CD8-positive, alpha-beta memory T cell (primary cell): ENCODE measurements around the gene ERBB2. TPM values are rescaled to one million over a fixed set of nuclear protein-coding genes. Genes with fewer than 3 reads are reported as not detected.
"Not testable (repeated sequence)": the region's sequence is repeated elsewhere in the genome, so short reads cannot be mapped to it uniquely, and the experiment has no call there.

Experiments used
- CTCF ChIA-PET: fragments of 350-600 bp; sonication (Branson Sonifier 250); formaldehyde crosslinking; loops from one replicate; lab custom pipeline; 2021; ENCODE audit warnings: antibody characterized with exemption; lab: Charles Lee
- POLR2A ChIA-PET: fragments of 350-600 bp; sonication (Branson Sonifier 250); formaldehyde crosslinking; loops from one replicate; lab custom pipeline; 2021; ENCODE audit warnings: antibody characterized with exemption; lab: Charles Lee
- DNase-seq, 5 donors: peaks; one replicate each; pipeline versions ENCODE4 v3.0.0 to v3.0.0-alpha.2; 2020 to 2022; ENCODE audit warnings: mixed read lengths in 1 of 5
- H3K27ac ChIP-seq: one replicate; pipeline ENCODE4 v1.7.0; 2013; ENCODE audit warnings: low read depth, mild to moderate bottlenecking, low read length, moderate library complexity
- H3K27me3 ChIP-seq: 2 replicates; pipeline ENCODE4 v1.7.0; 2013; ENCODE audit warnings: low read length, mild to moderate bottlenecking; ENCODE audit not compliant: insufficient read depth, poor library complexity, severe bottlenecking
- H3K36me3 ChIP-seq: 2 replicates; pipeline ENCODE4 v1.7.0; 2013; ENCODE audit warnings: mild to moderate bottlenecking, low read length, moderate library complexity; ENCODE audit not compliant: insufficient read depth
- H3K4me1 ChIP-seq: 2 replicates; pipeline ENCODE4 v1.7.0; 2013; ENCODE audit warnings: mild to moderate bottlenecking, low read length, moderate library complexity; ENCODE audit not compliant: insufficient read depth
- H3K4me3 ChIP-seq: 2 replicates; pipeline ENCODE4 v1.7.0; 2013; ENCODE audit warnings: mild to moderate bottlenecking, low read length
- H3K9me3 ChIP-seq: 2 replicates; pipeline ENCODE4 v1.7.0; 2013; ENCODE audit warnings: mild to moderate bottlenecking, low read length
- H3K27ac Mint-ChIP-seq, 8 donors: one replicate each; pipeline ENCODE4 v1.8.0; 2020 to 2021; ENCODE audit warnings: mixed read lengths in 8 of 8, mild to moderate bottlenecking in 6 of 8, inconsistent platforms in 3 of 8, moderate library complexity in 3 of 8
- H3K27me3 Mint-ChIP-seq, 2 donors: one replicate each; pipeline ENCODE4 v1.8.0; 2020 to 2021; ENCODE audit warnings: mixed read lengths in 2 of 2, mild to moderate bottlenecking in 1 of 2, moderate library complexity in 1 of 2
- H3K36me3 Mint-ChIP-seq, 3 donors: one replicate each; pipeline ENCODE4 v1.8.0; 2020 to 2021; ENCODE audit warnings: mixed read lengths in 3 of 3, inconsistent platforms in 1 of 3, mild to moderate bottlenecking in 1 of 3
- H3K4me1 Mint-ChIP-seq, 3 donors: one replicate each; pipeline ENCODE4 v1.8.0; 2020 to 2021; ENCODE audit warnings: mixed read lengths in 3 of 3, inconsistent platforms in 1 of 3, mild to moderate bottlenecking in 1 of 3
- H3K4me3 Mint-ChIP-seq, 7 donors: one replicate each; pipeline ENCODE4 v1.8.0; 2020 to 2021; ENCODE audit warnings: mixed read lengths in 7 of 7, mild to moderate bottlenecking in 6 of 7, moderate library complexity in 4 of 7, inconsistent platforms in 2 of 7
- H3K9me3 Mint-ChIP-seq, 5 donors: one replicate each; pipeline ENCODE4 v1.8.0; 2020 to 2022; ENCODE audit warnings: mixed read lengths in 5 of 5, mild to moderate bottlenecking in 3 of 5, moderate library complexity in 2 of 5, inconsistent platforms in 1 of 5
- polyA plus RNA-seq: library from polyadenylated mRNA; unstranded; fragments of 300-500 nt; fragmentation: Illumina TruSeq; gene quantifications from one replicate; pipeline ENCODE4 v1.2.3, GENCODE V29; 2021
- total RNA-seq, 2 experiments: library from RNA; stranded (reverse); gene quantifications; one replicate each; pipeline ENCODE4 v1.2.3, GENCODE V29; 2021

ERBB2 gene
- total and polyA plus RNA-seq, 3 experiments from 2014 or later, result 2.4 to 3.9 (median 3.6) TPM

GRCh38 chr17:39719563-39720355, 19.9 kb downstream of the ERBB2 start:
- H3K9me3 ChIP-seq, result no peaks in the 10 kb centered on the region
- Mint-ChIP-seq H3K27ac (peak overlapping the region in 1 of 8 donors; percentile 31), H3K27me3 (no peaks in the 10 kb centered on the region), H3K36me3 (no peaks in the 10 kb centered on the region), H3K4me3 (no peak overlapping the region), H3K9me3 (no peaks in the 10 kb centered on the region), H3K4me1 (no peaks in the 10 kb centered on the region)
- POLR2A ChIA-PET, result no interaction called here
- H3K4me3 ChIP-seq, result no peak overlapping the region
- no peaks in the 10 kb centered on the region for H3K27me3 ChIP-seq
- DNase-seq, result no peak
- H3K4me1 ChIP-seq, result no peaks in the 10 kb centered on the region
- H3K36me3 ChIP-seq, result no peaks in the 10 kb centered on the region
- CTCF ChIA-PET, result interaction anchor here (1.0 to 1.7 kb wide), 2 partner anchors 11 to 98 kb away, joined by 3 to 5 read pairs; partner anchors contain the start of gene MIEN1
- no peak overlapping the region for H3K27ac ChIP-seq

GRCh38 chr17:39722104-39722503, 22.2 kb downstream of the ERBB2 start:
- Mint-ChIP-seq H3K4me1 (no peaks in the 10 kb centered on the region), H3K27ac (no peak overlapping the region), H3K4me3 (no peak overlapping the region), H3K27me3 (no peaks in the 10 kb centered on the region), H3K9me3 (no peaks in the 10 kb centered on the region), H3K36me3 (peaks cover 0 to 14% (median 0%) of the 10 kb centered on the region in 3 donors)
- H3K27me3 ChIP-seq, result no peaks in the 10 kb centered on the region
- no peak for DNase-seq
- ChIA-PET POLR2A (no interaction called here), CTCF (interaction anchor here (1.0 to 1.2 kb wide), 2 partner anchors 9 to 100 kb away, joined by 3 to 4 read pairs; no protein-coding TSS in a partner anchor)
- no peaks in the 10 kb centered on the region for H3K9me3 ChIP-seq
- no peak overlapping the region for H3K4me3 ChIP-seq
- H3K36me3 ChIP-seq, result no peaks in the 10 kb centered on the region
- no peak overlapping the region for H3K27ac ChIP-seq
- H3K4me1 ChIP-seq, result no peaks in the 10 kb centered on the region

GRCh38 chr17:39722965-39723848, 23.3 kb downstream of the ERBB2 start:
- no peak for DNase-seq
- Histone ChIP-seq H3K27ac (no peak overlapping the region), H3K9me3 (no peaks in the 10 kb centered on the region), H3K27me3 (no peaks in the 10 kb centered on the region), H3K36me3 (no peaks in the 10 kb centered on the region), H3K4me3 (no peak overlapping the region), H3K4me1 (no peaks in the 10 kb centered on the region)
- Mint-ChIP-seq H3K4me1 (peaks cover 0 to 3% (median 0%) of the 10 kb centered on the region in 3 donors), H3K9me3 (no peaks in the 10 kb centered on the region), H3K4me3 (peak overlapping the region in 1 of 7 donors; percentile 69), H3K27me3 (no peaks in the 10 kb centered on the region), H3K27ac (no peak overlapping the region), H3K36me3 (peaks cover 0 to 25% (median under 1%) of the 10 kb centered on the region in 3 donors)
- ChIA-PET POLR2A (no interaction called here), CTCF (interaction anchor here (1.2 kb wide), 1 partner anchor 101 kb away, joined by 4 read pairs; no protein-coding TSS in a partner anchor)

- H3K9me3 Mint-ChIP-seq, result no peaks in the 10 kb centered on the region
- Histone ChIP-seq H3K27ac (no peak overlapping the region), H3K4me1 (peaks cover 12% of the 10 kb centered on the region), H3K9me3 (no peaks in the 10 kb centered on the region), H3K4me3 (no peak overlapping the region), H3K27me3 (no peaks in the 10 kb centered on the region), H3K36me3 (no peaks in the 10 kb centered on the region)
- peaks cover 11 to 17% (median 12%) of the 10 kb centered on the region in 3 donors for H3K4me1 Mint-ChIP-seq
- peaks cover 0 to 37% (median 5%) of the 10 kb centered on the region in 3 donors for H3K36me3 Mint-ChIP-seq
- no peak overlapping the region for H3K27ac Mint-ChIP-seq
- CTCF ChIA-PET, result interaction anchor here (1.4 kb wide), 1 partner anchor 103 kb away, joined by 3 read pairs; no protein-coding TSS in a partner anchor
- POLR2A ChIA-PET, result no interaction called here
- H3K4me3 Mint-ChIP-seq, result peak overlapping the region in 1 of 7 donors; percentile 30
- no peaks in the 10 kb centered on the region for H3K27me3 Mint-ChIP-seq
- DNase-seq, result no peak
These were observed 24.9 kb downstream of the ERBB2 start for GRCh38 chr17:39724731-39725130.

GRCh38 chr17:39725923-39726322, 26.1 kb downstream of the ERBB2 start:
- POLR2A ChIA-PET, result not testable (repeated sequence)
- CTCF ChIA-PET, result interaction anchor here (1.4 kb wide), 1 partner anchor 104 kb away, joined by 3 read pairs; no protein-coding TSS in a partner anchor
- peaks cover 15% of the 10 kb centered on the region for H3K4me1 ChIP-seq

GRCh38 chr17:39726617-39727016, 26.8 kb downstream of the ERBB2 start:
- Histone ChIP-seq H3K27ac (no peak overlapping the region), H3K4me3 (no peak overlapping the region), H3K27me3 (no peaks in the 10 kb centered on the region), H3K9me3 (no peaks in the 10 kb centered on the region), H3K36me3 (no peaks in the 10 kb centered on the region), H3K4me1 (peaks cover 15% of the 10 kb centered on the region)
- POLR2A ChIA-PET, result no interaction called here
- Mint-ChIP-seq H3K9me3 (no peaks in the 10 kb centered on the region), H3K36me3 (peaks cover 0 to 41% (median 5%) of the 10 kb centered on the region in 3 donors), H3K27ac (peak overlapping the region in 1 of 8 donors; percentile 65), H3K27me3 (no peaks in the 10 kb centered on the region), H3K4me3 (no peak overlapping the region), H3K4me1 (peaks cover 13 to 21% (median 15%) of the 10 kb centered on the region in 3 donors)
- CTCF ChIA-PET, result no interaction called here
- no peak for DNase-seq

More at GRCh38 chr17:39725923-39726322, 26.1 kb downstream of the ERBB2 start:
- not testable (repeated sequence) for H3K27ac ChIP-seq, H3K36me3 ChIP-seq, H3K9me3 ChIP-seq, DNase-seq, H3K27me3 Mint-ChIP-seq, H3K27me3 ChIP-seq, H3K4me3 ChIP-seq, H3K9me3 Mint-ChIP-seq
- Mint-ChIP-seq H3K4me3 (peak overlapping the region in 1 of 7 donors; percentile 48), H3K36me3 (peaks cover 0 to 41% (median 5%) of the 10 kb centered on the region in 3 donors), H3K27ac (peak overlapping the region in 3 of 8 donors; percentile 17 to 39 (median 32)), H3K4me1 (peaks cover 13 to 21% (median 15%) of the 10 kb centered on the region in 3 donors)

- Histone ChIP-seq H3K36me3 (no peaks in the 10 kb centered on the region), H3K9me3 (no peaks in the 10 kb centered on the region), H3K27ac (no peak overlapping the region), H3K4me1 (peaks cover 15% of the 10 kb centered on the region), H3K4me3 (no peak overlapping the region), H3K27me3 (no peaks in the 10 kb centered on the region)
- H3K4me1 Mint-ChIP-seq, result peaks cover 14 to 21% (median 15%) of the 10 kb centered on the region in 3 donors
- H3K27ac Mint-ChIP-seq, result no peak overlapping the region
- DNase-seq, result no peak
- H3K36me3 Mint-ChIP-seq, result peaks cover 0 to 41% (median 5%) of the 10 kb centered on the region in 3 donors
- no peaks in the 10 kb centered on the region for H3K9me3 Mint-ChIP-seq
- H3K27me3 Mint-ChIP-seq, result no peaks in the 10 kb centered on the region
- ChIA-PET CTCF (no interaction called here), POLR2A (no interaction called here)
- peak overlapping the region in 1 of 7 donors; percentile 32 for H3K4me3 Mint-ChIP-seq
These were observed 27.7 kb downstream of the ERBB2 start for GRCh38 chr17:39727556-39727955.
